HepG2 (cell line): Measurements from ENCODE around the gene PTRH2. TPM values are rescaled to one million over a fixed set of nuclear protein-coding genes. Genes with fewer than 3 reads are reported as not detected.

Experiments
- ATAC-seq: fragments of 200-7000 bp; cut with Tn5 transposase; 3 replicates; pipeline ENCODE4 v1.9.1; 2020; ENCODE audit warnings: mild to moderate bottlenecking, moderate library complexity
- BruUV-seq: library from RNA; stranded (reverse); fragments of 400-500 nt; replicated peaks from 2 replicates; lab custom pipeline; 2021; lab: Mats Ljungman, UMichigan
- CTCF ChIA-PET: fragments of 300-600 bp; formaldehyde crosslinking; extraction: SDS; loops from one replicate; lab custom pipeline; 2021; ENCODE audit warnings: low total read pairs, inconsistent platforms, low intra/inter-chr PET ratio; lab: Yijun Ruan, JAX
- POLR2A ChIA-PET: fragments of 350-600 bp; sonication (Branson Sonifier 250); formaldehyde crosslinking; loops from one replicate; lab custom pipeline; 2020; ENCODE audit warnings: antibody characterized with exemption, inconsistent platforms; lab: Yijun Ruan, JAX
- DNase-seq: peaks from one replicate; pipeline ENCODE4 v3.0.0-alpha.2; 2015; ENCODE audit warnings: low spot score
- FAIRE-seq: peaks from 3 replicates; lab custom pipeline; 2011; peaks lifted over from hg19 to GRCh38; lab: Jason Lieb, UNC
- H2AFZ ChIP-seq: one replicate; pipeline ENCODE4 v1.6.1; 2011; ENCODE audit warnings: low read length, inconsistent platforms
- H3K27ac ChIP-seq: fragments of 300-600 bp; 3 replicates; pipeline ENCODE4 v1.8.0; 2011; ENCODE audit warnings: mixed run types, mild to moderate bottlenecking, mixed read lengths, low read length, inconsistent platforms; ENCODE audit not compliant: insufficient read depth; ENCODE audit errors: extremely low read length
- H3K27me3 ChIP-seq, 2 experiments: fragments of 200-600 bp in 1 of 2; 2 replicates in 1 of 2; 3 replicates in 1 of 2; pipeline versions ENCODE4 v1.6.0 to v1.8.0; 2011; ENCODE audit warnings: low read length in 2 of 2, mild to moderate bottlenecking in 2 of 2, moderate library complexity in 2 of 2, inconsistent platforms in 1 of 2; ENCODE audit not compliant: insufficient read depth in 2 of 2, control insufficient read depth in 1 of 2
- H3K36me3 ChIP-seq, 2 experiments: fragments of 200-600 bp in 1 of 2; replicated peaks in 1 of 2; 2 replicates in 1 of 2; 3 replicates in 1 of 2; pipeline versions ENCODE4 v1.5.1 to v1.8.0; 2011; ENCODE audit warnings: low read length in 2 of 2, inconsistent platforms in 1 of 2; ENCODE audit not compliant: insufficient read depth in 2 of 2, control insufficient read depth in 1 of 2
- H3K4me1 ChIP-seq: 2 replicates; pipeline ENCODE4 v1.5.1; 2012; ENCODE audit warnings: low read length, inconsistent platforms; ENCODE audit not compliant: insufficient read depth
- H3K4me2 ChIP-seq: 2 replicates; pipeline ENCODE4 v1.6.0; 2011; ENCODE audit warnings: low read depth, low read length, inconsistent platforms
- H3K4me3 ChIP-seq, 3 experiments: fragments of 200-600 bp in 1 of 3; sonication (generic), shearing (Covaris generic) in 1 of 3; replicated peaks in 1 of 3; 2 replicates each; pipeline ENCODE4 v1.5.1; 2011 to 2016; ENCODE audit warnings: low read length in 3 of 3, inconsistent platforms in 2 of 3, low read depth in 2 of 3, mild to moderate bottlenecking in 2 of 3, control low read depth in 1 of 3, mixed read lengths in 1 of 3; ENCODE audit not compliant: insufficient read depth in 1 of 3
- H3K79me2 ChIP-seq: one replicate; pipeline ENCODE4 v1.6.1; 2011; ENCODE audit warnings: low read length, inconsistent platforms; ENCODE audit not compliant: insufficient read depth
- H3K9ac ChIP-seq: 2 replicates; pipeline ENCODE4 v1.6.0; 2011; ENCODE audit warnings: mild to moderate bottlenecking, low read depth, low read length, inconsistent platforms; ENCODE audit not compliant: insufficient read depth
- H3K9me3 ChIP-seq: 2 replicates; pipeline ENCODE4 v1.5.1; 2012; ENCODE audit warnings: mild to moderate bottlenecking, low read length
- H4K20me1 ChIP-seq: 2 replicates; pipeline ENCODE4 v1.6.0; 2011; ENCODE audit warnings: inconsistent platforms, mild to moderate bottlenecking, low read length, moderate library complexity; ENCODE audit not compliant: insufficient read depth
- E2F1 ChIP-seq: sonication (generic); formaldehyde crosslinking; IDR thresholded peaks from 2 replicates; pipeline ENCODE4 v1.5.0; 2020; ENCODE audit warnings: missing genetic modification reagents
- KMT2B ChIP-seq: IDR thresholded peaks from 2 replicates; pipeline ENCODE4 v1.6.1; 2016; ENCODE audit warnings: missing genetic modification reagents, missing compliant biosample characterization
- NFIB ChIP-seq: sonication (generic); formaldehyde crosslinking; IDR thresholded peaks from 2 replicates; pipeline ENCODE4 v1.9.0; 2021; ENCODE audit warnings: missing genetic modification reagents, mild to moderate bottlenecking, borderline replicate concordance
- NFIC ChIP-seq: IDR thresholded peaks from 2 replicates; pipeline ENCODE4 v1.6.1; 2012; ENCODE audit warnings: mild to moderate bottlenecking, low read length, inconsistent platforms
- RNF2 ChIP-seq: fragments of 450-650 bp; conservative IDR thresholded peaks from 2 replicates; pipeline ENCODE4 v1.6.1; 2016; ENCODE audit warnings: low read depth
- SP5 ChIP-seq: IDR thresholded peaks from 2 replicates; pipeline ENCODE4 v1.6.1; 2016; ENCODE audit warnings: low read depth, borderline replicate concordance
- ZBTB3 ChIP-seq: sonication (generic); formaldehyde crosslinking; IDR thresholded peaks from 2 replicates; pipeline ENCODE4 v1.4.0; 2020; ENCODE audit warnings: low read depth, mild to moderate bottlenecking, moderate library complexity, missing genetic modification reagents, borderline replicate concordance
- ZC3H4 ChIP-seq: sonication (generic); formaldehyde crosslinking; IDR thresholded peaks from 2 replicates; pipeline ENCODE4 v1.4.0; 2020; ENCODE audit warnings: missing genetic modification reagents, borderline replicate concordance
- ZNF850 ChIP-seq: sonication (generic); formaldehyde crosslinking; conservative IDR thresholded peaks from 2 replicates; pipeline ENCODE4 v1.9.0; 2021; ENCODE audit warnings: mild to moderate bottlenecking, missing genetic modification reagents
- WGBS: methylation state at CpG from one replicate; pipeline ENCODE4 v1.1.6; 2017; ENCODE audit warnings: low lambda C conversion rate; 5-methylcytosine and 5-hydroxymethylcytosine counted together
- in situ Hi-C: cut with HindIII; loops from 2 replicates; pipeline ENCODE4 v1.10.0; 2017; ENCODE audit warnings: low pct_unique_long_range_greater_than_20kb; ENCODE audit not compliant: extremely low pct_ligation_motif_present
- intact Hi-C: fragments of 100-400 bp; cut with micrococcal nuclease; formaldehyde crosslinking; loops from one replicate; pipeline ENCODE4 v1.10.0; 2022; ENCODE audit not compliant: unreplicated experiment
- polyA plus RNA-seq, 8 experiments: library from polyadenylated mRNA; depleted of rRNA in 3 of 8; stranded (reverse) in 7 of 8; unstranded in 1 of 8; fragments of >200 nt; fragmentation: Illumina TruSeq in 4 of 8; extraction: Trizol in 4 of 8; gene quantifications; 2 replicates each; pipeline versions ENCODE4 v1.2.1 to v1.2.3, GENCODE V29; 2011 to 2016; ENCODE audit warnings: low read depth in 4 of 8, missing spikeins in 1 of 8, mixed read lengths in 1 of 8; ENCODE audit not compliant: insufficient read depth in 1 of 8
- total RNA-seq, 5 experiments: library from RNA; depleted of rRNA; stranded (reverse); fragments of >200 nt; fragmentation: Illumina TruSeq; extraction: Trizol; gene quantifications; 2 replicates each; pipeline ENCODE4 v1.2.3, GENCODE V29; 2016; ENCODE audit warnings: low read depth in 1 of 5

The PTRH2 gene
- total and polyA plus RNA-seq, 2 of the 13 experiments (the other 11 are each of a cell fraction or from before 2014, with no cell fraction given) = 67.7 to 83.3 TPM

- no peak for ATAC-seq
- H3K4me3 ChIP-seq = no peak overlapping the region
- peak overlapping the region; percentile 34 for H3K27ac ChIP-seq
- TF ChIP-seq NFIC = no peak
- no peak for TF ChIP-seq ZBTB3 (CRISPR knock-in tag)
- no peak for TF ChIP-seq RNF2
- no peak for TF ChIP-seq E2F1 (CRISPR knock-in tag)
- no peak for TF ChIP-seq KMT2B (CRISPR knock-in tag)
- TF ChIP-seq SP5 (CRISPR knock-in tag) = no peak
- no peak for TF ChIP-seq ZNF850 (CRISPR knock-in tag)
- no peak for TF ChIP-seq NFIB (CRISPR knock-in tag)
- no peak for TF ChIP-seq ZC3H4 (CRISPR knock-in tag)
- H2AFZ ChIP-seq = no peak overlapping the region
- CTCF ChIA-PET = interaction anchor here (4.0 kb wide), 1 partner anchor 87 kb away, joined by 24 read pairs; no protein-coding TSS in a partner anchor
- no peaks in the 10 kb centered on the region; the same call in 1 of the 2 replicates for H4K20me1 ChIP-seq
- peaks cover 6% of the 10 kb centered on the region for H3K79me2 ChIP-seq
- FAIRE-seq = no peak
- DNase-seq = no peak
- intact Hi-C loops (loop anchor here (5.0 kb wide), 1 partner anchor 285 kb away; no protein-coding TSS in a partner anchor), in situ Hi-C loops (no loop called here)
- H3K4me2 ChIP-seq = no peak overlapping the region
- peaks cover 0 to 5% of the 10 kb centered on the region in 2 experiments; a peak in 1 of 5 replicates for H3K36me3 ChIP-seq
- H3K9me3 ChIP-seq = no peaks in the 10 kb centered on the region
- no peak overlapping the region for H3K9ac ChIP-seq
- WGBS = 95% methylated on average over 11 of the region's 11 CpGs
- POLR2A ChIA-PET = interaction anchor here (0.8 to 6.8 kb wide), 3 partner anchors 9 to 92 kb away, joined by 3 to 400 read pairs (median 124); no protein-coding TSS in a partner anchor
- H3K27me3 ChIP-seq = no peaks in the 10 kb centered on the region
- no TSS peak for BruUV-seq
- H3K4me1 ChIP-seq = peaks cover 67% of the 10 kb centered on the region
Measured at GRCh38 chr17:59751955-59752413, 44.8 kb upstream of the PTRH2 start.
